Measurements from ENCODE around the gene MAGI2. TPM values are rescaled to one million over a fixed set of nuclear protein-coding genes. Genes with fewer than 3 reads are reported as not detected.

Gene MAGI2
- polyA plus RNA-seq, 1 experiment = 0.81 TPM

DNA sequence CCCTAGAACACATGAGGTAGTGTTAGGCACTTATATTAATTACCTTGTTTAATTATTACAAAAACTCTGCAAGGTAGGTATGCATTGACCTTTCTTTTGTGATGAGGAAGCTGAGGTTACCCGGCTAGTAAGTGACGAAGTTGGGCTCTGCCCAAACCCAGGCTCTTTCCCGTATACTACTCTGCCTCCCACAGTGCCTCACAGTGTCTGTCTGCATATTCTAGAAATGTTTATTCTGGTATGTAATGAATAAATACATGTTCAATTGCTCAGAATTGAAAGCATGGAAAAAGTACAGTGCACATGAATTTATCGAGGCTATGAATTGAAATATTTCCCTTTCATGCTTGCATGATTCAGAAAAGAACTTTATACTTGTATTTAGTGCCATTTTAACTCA is 1350.0 kb downstream of the MAGI2 start:
- Histone ChIP-seq H3K27me3 (ENCODE audit: control insufficient read depth, insufficient read depth, low read length) (no peaks in the 10 kb centered on the region), H3K36me3 (ENCODE audit: control insufficient read depth, insufficient read depth, low read length) (no peaks in the 10 kb centered on the region), H3K4me3 (ENCODE audit: low read depth, low read length) (no peak overlapping the region)
- CTCF ChIA-PET = no interaction called here
- DNase-seq (ENCODE audit: low read depth) = no peak
- POLR2A ChIA-PET = no interaction called here
- TF ChIP-seq, protein P1, sequence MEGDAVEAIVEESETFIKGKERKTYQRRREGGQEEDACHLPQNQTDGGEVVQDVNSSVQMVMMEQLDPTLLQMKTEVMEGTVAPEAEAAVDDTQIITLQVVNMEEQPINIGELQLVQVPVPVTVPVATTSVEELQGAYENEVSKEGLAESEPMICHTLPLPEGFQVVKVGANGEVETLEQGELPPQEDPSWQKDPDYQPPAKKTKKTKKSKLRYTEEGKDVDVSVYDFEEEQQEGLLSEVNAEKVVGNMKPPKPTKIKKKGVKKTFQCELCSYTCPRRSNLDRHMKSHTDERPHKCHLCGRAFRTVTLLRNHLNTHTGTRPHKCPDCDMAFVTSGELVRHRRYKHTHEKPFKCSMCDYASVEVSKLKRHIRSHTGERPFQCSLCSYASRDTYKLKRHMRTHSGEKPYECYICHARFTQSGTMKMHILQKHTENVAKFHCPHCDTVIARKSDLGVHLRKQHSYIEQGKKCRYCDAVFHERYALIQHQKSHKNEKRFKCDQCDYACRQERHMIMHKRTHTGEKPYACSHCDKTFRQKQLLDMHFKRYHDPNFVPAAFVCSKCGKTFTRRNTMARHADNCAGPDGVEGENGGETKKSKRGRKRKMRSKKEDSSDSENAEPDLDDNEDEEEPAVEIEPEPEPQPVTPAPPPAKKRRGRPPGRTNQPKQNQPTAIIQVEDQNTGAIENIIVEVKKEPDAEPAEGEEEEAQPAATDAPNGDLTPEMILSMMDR (IDR thresholded peaks at IDR 0.05; ENCODE audit: insufficient read depth, low read depth, low read length) = no peak

DNA sequence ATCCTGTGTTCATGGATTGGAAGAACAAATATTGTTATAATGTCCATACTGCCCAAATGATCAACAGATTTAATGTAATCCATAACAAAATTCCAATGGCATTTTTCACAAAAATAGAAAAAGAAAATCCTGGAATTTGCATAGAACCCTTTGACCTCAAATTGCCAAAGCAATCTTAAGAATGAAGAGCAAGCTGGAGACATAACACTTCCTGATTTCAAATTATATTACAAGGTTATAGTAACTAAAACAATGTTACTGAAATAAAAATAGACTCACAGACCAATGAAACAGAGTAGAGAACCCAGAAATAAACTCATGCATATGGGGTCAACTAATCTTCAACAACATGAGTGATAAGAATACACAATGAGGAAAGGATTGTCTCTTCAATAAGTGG is 1352.4 kb downstream of the MAGI2 start:
- CTCF ChIA-PET = interaction anchor here (0.7 kb wide), 1 partner anchor 405 kb away, joined by 3 read pairs; the partner anchor contains the start of gene RSBN1L
- POLR2A ChIA-PET = no interaction called here
- Histone ChIP-seq H3K27me3 (ENCODE audit: control insufficient read depth, insufficient read depth, low read length) (no peaks in the 10 kb centered on the region), H3K36me3 (ENCODE audit: control insufficient read depth, insufficient read depth, low read length) (no peaks in the 10 kb centered on the region), H3K4me3 (ENCODE audit: low read depth, low read length) (no peak overlapping the region)
- TF ChIP-seq, protein P1 (IDR thresholded peaks at IDR 0.05; ENCODE audit: insufficient read depth, low read depth, low read length) = no peak
- no peak for DNase-seq (ENCODE audit: low read depth)

GRCh38 chr7:78099715-78100394 is 1353.6 kb downstream of the MAGI2 start:
- DNase-seq (ENCODE audit: low read depth) = peak; percentile 73
- Histone ChIP-seq H3K36me3 (ENCODE audit: control insufficient read depth, insufficient read depth, low read length) (no peaks in the 10 kb centered on the region), H3K27me3 (ENCODE audit: control insufficient read depth, insufficient read depth, low read length) (no peaks in the 10 kb centered on the region), H3K4me3 (ENCODE audit: low read depth, low read length) (no peak overlapping the region)
- TF ChIP-seq, protein P1 (IDR thresholded peaks at IDR 0.05; ENCODE audit: insufficient read depth, low read depth, low read length) = no peak
- POLR2A ChIA-PET = no interaction called here
- CTCF ChIA-PET = interaction anchor here (1.4 to 1.6 kb wide), 2 partner anchors 11 to 14 kb away, joined by 4 read pairs; no protein-coding TSS in a partner anchor

DNA sequence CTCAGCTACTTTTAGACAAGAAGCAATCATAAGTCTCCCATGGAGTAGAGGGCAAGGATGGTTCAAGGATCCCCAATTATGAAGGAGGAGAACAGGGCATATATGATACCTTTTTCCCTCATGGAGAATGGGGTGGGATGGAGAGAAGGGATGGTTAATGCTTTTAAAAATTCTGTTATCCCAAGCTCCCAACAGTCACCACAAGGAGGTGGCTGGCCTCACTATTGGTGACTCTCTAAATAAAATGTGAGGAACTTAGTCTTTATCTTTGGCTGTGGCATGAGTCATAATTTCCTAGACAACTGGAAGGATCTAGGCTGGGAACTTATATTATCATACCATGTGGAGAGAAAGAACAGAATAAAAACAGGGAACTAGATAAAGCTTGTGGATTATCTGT is 1357.9 kb downstream of the MAGI2 start:
- POLR2A ChIA-PET = no interaction called here
- TF ChIP-seq, protein P1 (IDR thresholded peaks at IDR 0.05; ENCODE audit: insufficient read depth, low read depth, low read length) = peak; percentile 34
- peak; percentile 19 for DNase-seq (ENCODE audit: low read depth)
- Histone ChIP-seq H3K36me3 (ENCODE audit: control insufficient read depth, insufficient read depth, low read length) (no peaks in the 10 kb centered on the region), H3K4me3 (ENCODE audit: low read depth, low read length) (no peak overlapping the region), H3K27me3 (ENCODE audit: control insufficient read depth, insufficient read depth, low read length) (no peaks in the 10 kb centered on the region)
- CTCF ChIA-PET = no interaction called here

DNA sequence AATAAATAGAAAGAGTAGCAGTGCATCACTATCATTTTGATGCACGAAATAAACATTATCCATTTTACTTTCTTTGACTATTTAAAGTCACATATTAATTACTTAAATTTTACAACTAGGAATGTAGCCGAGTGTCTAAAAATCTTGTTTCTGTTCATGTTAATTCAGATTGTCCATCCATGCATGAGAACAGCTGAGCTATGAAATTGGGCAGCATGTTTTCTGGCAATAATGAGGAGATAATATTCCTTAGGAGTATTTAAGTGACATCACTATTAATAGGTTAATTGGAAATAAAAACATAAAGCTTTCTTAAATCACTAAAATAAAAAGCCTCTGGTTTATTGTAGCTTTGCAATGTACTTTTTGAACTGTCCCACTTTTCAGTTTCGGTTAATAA is 1361.1 kb downstream of the MAGI2 start:
- TF ChIP-seq, protein P1 (IDR thresholded peaks at IDR 0.05; ENCODE audit: insufficient read depth, low read depth, low read length) = no peak
- POLR2A ChIA-PET = no interaction called here
- no peak for DNase-seq (ENCODE audit: low read depth)
- H3K36me3 ChIP-seq (ENCODE audit: control insufficient read depth, insufficient read depth, low read length) = no peaks in the 10 kb centered on the region
- no peaks in the 10 kb centered on the region for H3K27me3 ChIP-seq (ENCODE audit: control insufficient read depth, insufficient read depth, low read length)
- CTCF ChIA-PET = no interaction called here
- H3K4me3 ChIP-seq (ENCODE audit: low read depth, low read length) = no peak overlapping the region

All from BJ (cell line).